Gastrocnemius medialis (tissue), 4 donors: Measurements from ENCODE around the gene AFG1L.

Experiments used
- POLR2A ChIP-seq, 2 donors: fragments of 450-650 bp; IDR thresholded peaks; one replicate each; pipeline ENCODE4 v1.6.1; 2017; ENCODE audit warnings: antibody characterized with exemption in 2 of 2, mild to moderate bottlenecking in 2 of 2, moderate library complexity in 2 of 2
- TF ChIP-seq, protein P1 (sequence below), 5 experiments: fragments of 450-650 bp in 3 of 5; fragments of 200-600 bp in 2 of 5; sonication (generic) in 2 of 5; IDR thresholded peaks in 4 of 5; conservative IDR thresholded peaks in 1 of 5; 1 replicate in 4 of 5; 2 replicates in 1 of 5; pipeline ENCODE4 v1.5.1; 2016 to 2019; ENCODE audit warnings: antibody characterized with exemption in 5 of 5, mild to moderate bottlenecking in 3 of 5, moderate library complexity in 3 of 5

DNA sequence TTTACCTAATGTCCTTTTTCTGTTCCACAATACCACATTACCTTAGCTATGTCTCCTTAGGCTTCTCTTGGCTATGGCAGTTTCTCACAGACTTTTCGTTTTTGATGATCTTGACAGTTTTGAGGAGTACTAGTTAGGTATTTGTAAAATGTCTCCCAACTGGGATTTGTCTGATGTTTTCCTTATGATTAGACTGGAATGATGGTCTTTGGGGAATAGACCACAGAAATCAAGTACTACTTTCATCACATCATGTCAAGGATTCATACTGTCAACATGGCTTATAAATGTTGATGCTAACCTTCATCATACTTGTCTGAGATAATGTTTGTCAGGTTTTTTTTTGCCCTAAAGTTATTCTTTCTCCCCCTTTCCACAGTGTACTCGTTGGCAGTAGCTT, 187.7 kb downstream of the AFG1L start:
- TF ChIP-seq, protein P1, sequence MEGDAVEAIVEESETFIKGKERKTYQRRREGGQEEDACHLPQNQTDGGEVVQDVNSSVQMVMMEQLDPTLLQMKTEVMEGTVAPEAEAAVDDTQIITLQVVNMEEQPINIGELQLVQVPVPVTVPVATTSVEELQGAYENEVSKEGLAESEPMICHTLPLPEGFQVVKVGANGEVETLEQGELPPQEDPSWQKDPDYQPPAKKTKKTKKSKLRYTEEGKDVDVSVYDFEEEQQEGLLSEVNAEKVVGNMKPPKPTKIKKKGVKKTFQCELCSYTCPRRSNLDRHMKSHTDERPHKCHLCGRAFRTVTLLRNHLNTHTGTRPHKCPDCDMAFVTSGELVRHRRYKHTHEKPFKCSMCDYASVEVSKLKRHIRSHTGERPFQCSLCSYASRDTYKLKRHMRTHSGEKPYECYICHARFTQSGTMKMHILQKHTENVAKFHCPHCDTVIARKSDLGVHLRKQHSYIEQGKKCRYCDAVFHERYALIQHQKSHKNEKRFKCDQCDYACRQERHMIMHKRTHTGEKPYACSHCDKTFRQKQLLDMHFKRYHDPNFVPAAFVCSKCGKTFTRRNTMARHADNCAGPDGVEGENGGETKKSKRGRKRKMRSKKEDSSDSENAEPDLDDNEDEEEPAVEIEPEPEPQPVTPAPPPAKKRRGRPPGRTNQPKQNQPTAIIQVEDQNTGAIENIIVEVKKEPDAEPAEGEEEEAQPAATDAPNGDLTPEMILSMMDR (IDR thresholded peaks at IDR 0.05 in 4 of 5, conservative IDR thresholded peaks at IDR 0.05 in 1 of 5) = no peak
- TF ChIP-seq POLR2A (IDR thresholded peaks at IDR 0.05) = no peak
